ENCODE data around the gene FBXO15.

Gene FBXO15

GRCh38 chr18:74050807-74051206, 96.8 kb downstream of the FBXO15 start:
- DNase-seq, result no peak

- DNase-seq, result peak; percentile 85
These were observed 106.9 kb downstream of the FBXO15 start for GRCh38 chr18:74040459-74041332.

GRCh38 chr18:74040008-74040407, 107.6 kb downstream of the FBXO15 start:
- DNase-seq, result no peak

DNA sequence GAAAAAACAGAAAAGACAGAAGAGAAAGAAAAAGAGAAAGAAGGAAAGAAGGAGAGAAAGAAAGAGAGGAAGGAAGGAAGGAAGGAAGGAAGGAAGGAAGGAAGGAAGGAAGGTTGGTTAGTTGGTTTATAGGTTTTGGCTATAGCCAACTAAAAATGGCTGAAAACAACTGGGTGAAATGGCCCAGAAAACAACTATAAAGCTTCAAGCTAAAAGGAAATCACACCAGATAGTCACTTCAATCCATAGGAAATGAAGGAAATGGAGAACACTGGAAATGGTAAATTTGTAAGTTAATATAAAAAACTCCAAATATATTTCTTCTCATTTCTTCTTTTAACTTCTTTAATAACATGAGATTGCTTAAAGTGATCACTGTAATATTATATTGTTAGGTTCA, 118.5 kb downstream of the FBXO15 start:
- DNase-seq, result no peak

All from stimulated activated CD8-positive, alpha-beta memory T cell treated with anti-CD3 and anti-CD28 coated beads, Interleukin-4, amount 100 ng/mL, for 48 hours (primary cell).